Measurements from ENCODE around the gene LUZP2. TPM values are rescaled to one million over a fixed set of nuclear protein-coding genes. Genes with fewer than 3 reads are reported as not detected.

Gene LUZP2
- polyA plus RNA-seq, 1 donor (not counting 4 experiments of a cell fraction or from before 2014, with no cell fraction given), result 0.08 TPM

DNA sequence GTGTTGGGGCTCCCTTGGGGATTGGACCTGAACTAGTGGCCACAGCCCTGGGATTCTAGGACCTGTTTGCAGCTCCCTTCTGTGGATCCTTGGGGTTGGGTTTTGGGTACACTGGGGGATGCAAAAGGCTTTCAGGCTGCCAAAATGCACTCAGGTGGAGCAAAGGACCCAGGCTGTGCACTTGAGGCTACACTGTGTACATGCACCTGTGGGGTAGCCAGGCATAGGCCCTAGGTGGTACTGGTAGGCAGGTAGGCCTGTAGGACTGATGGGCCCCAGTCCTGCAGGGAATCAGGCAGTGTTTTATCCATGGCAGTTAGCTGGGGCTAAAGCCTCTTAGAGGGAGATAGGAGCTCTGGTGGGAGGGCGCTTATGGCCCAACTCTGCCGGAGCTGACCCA is 542.3 kb downstream of the LUZP2 start:
- dilution Hi-C loops (cut with MboI; ENCODE audit: extremely low pct_ligation_motif_present, low sequenced_read_pairs), result no loop called here

DNA sequence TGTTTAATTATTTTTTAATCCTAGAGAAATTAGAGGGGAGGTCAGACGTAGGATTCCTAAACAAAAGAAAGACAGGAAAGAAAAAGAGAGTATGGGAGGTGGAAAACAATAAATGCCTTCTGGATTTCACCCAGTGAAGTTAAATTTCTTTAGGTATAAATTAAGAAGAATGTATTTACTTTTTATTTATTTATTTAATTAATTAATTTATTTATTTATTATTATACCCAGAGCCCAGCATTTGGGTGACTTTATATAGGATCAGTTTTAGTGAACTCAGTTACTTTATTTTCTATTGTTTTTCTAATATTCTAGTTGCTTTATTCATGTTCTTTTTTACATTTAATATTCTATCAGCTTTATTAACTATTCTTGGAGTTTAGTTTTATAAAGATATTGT is 551.8 kb downstream of the LUZP2 start:
- FAIRE-seq (no peak), DNase-seq (ENCODE audit: low read depth, low spot score) (no peak)
- Histone ChIP-seq H3K9ac (ENCODE audit: control insufficient read depth, extremely low read depth, insufficient read depth, low read length) (no peak overlapping the region), H2AFZ (ENCODE audit: control insufficient read depth, low read length) (no peak overlapping the region), H3K4me1 (ENCODE audit: control insufficient read depth, extremely low read depth, insufficient read depth, low read length) (no peaks in the 10 kb centered on the region), H4K20me1 (ENCODE audit: control insufficient read depth, extremely low read depth, insufficient read depth, low read length) (no peaks in the 10 kb centered on the region), H3K9me3 (ENCODE audit: control insufficient read depth, low read depth, low read length) (no peaks in the 10 kb centered on the region), H3K36me3 (ENCODE audit: control insufficient read depth in 2 of 2, extremely low read depth in 1 of 2, insufficient read depth in 2 of 2, low read length in 2 of 2) (no peaks in the 10 kb centered on the region), H3K79me2 (ENCODE audit: control insufficient read depth, insufficient read depth, low read length) (no peaks in the 10 kb centered on the region), H3K9me1 (ENCODE audit: control insufficient read depth, extremely low read depth, insufficient read depth, low read length) (no peaks in the 10 kb centered on the region), H3K27ac (ENCODE audit: control insufficient read depth, insufficient read depth, low read length) (no peak overlapping the region), H3K27me3 (ENCODE audit: control insufficient read depth, extremely low read depth, insufficient read depth, low read length) (no peaks in the 10 kb centered on the region), H3K4me2 (ENCODE audit: control insufficient read depth, extremely low read depth, insufficient read depth, low read depth, low read length) (no peak overlapping the region), H3K4me3 (ENCODE audit: control insufficient read depth in 2 of 3, extremely low read depth in 1 of 3, insufficient read depth in 2 of 3, low read depth in 1 of 3, low read length in 3 of 3) (no peak overlapping the region)
- no peak for TF ChIP-seq EZH2 (IDR thresholded peaks at IDR 0.05; ENCODE audit: low read length)
- TF ChIP-seq, protein P1, sequence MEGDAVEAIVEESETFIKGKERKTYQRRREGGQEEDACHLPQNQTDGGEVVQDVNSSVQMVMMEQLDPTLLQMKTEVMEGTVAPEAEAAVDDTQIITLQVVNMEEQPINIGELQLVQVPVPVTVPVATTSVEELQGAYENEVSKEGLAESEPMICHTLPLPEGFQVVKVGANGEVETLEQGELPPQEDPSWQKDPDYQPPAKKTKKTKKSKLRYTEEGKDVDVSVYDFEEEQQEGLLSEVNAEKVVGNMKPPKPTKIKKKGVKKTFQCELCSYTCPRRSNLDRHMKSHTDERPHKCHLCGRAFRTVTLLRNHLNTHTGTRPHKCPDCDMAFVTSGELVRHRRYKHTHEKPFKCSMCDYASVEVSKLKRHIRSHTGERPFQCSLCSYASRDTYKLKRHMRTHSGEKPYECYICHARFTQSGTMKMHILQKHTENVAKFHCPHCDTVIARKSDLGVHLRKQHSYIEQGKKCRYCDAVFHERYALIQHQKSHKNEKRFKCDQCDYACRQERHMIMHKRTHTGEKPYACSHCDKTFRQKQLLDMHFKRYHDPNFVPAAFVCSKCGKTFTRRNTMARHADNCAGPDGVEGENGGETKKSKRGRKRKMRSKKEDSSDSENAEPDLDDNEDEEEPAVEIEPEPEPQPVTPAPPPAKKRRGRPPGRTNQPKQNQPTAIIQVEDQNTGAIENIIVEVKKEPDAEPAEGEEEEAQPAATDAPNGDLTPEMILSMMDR (optimal IDR thresholded peaks at IDR 0.05 in 1 of 3, IDR thresholded peaks at IDR 0.05 in 1 of 3, conservative IDR thresholded peaks at IDR 0.05 in 1 of 3; ENCODE audit: extremely low read depth in 1 of 3, insufficient read depth in 2 of 3, low read length in 3 of 3), result no peak
- dilution Hi-C loops (cut with MboI; ENCODE audit: extremely low pct_ligation_motif_present, low sequenced_read_pairs), result no loop called here

More for the DNA sequence above, 542.3 kb downstream of the LUZP2 start:
- no peak for DNase-seq (ENCODE audit: low read depth, low spot score)
- no peaks in the 10 kb centered on the region for H3K4me1 ChIP-seq (ENCODE audit: control insufficient read depth, extremely low read depth, insufficient read depth, low read length)
- H3K4me2 ChIP-seq (ENCODE audit: control insufficient read depth, extremely low read depth, insufficient read depth, low read depth, low read length), result no peak overlapping the region
- H3K27me3 ChIP-seq (ENCODE audit: control insufficient read depth, extremely low read depth, insufficient read depth, low read length), result no peaks in the 10 kb centered on the region
- no peak overlapping the region for H3K27ac ChIP-seq (ENCODE audit: control insufficient read depth, insufficient read depth, low read length)
- H2AFZ ChIP-seq (ENCODE audit: control insufficient read depth, low read length), result no peak overlapping the region
- H3K9me1 ChIP-seq (ENCODE audit: control insufficient read depth, extremely low read depth, insufficient read depth, low read length), result no peaks in the 10 kb centered on the region
- no peaks in the 10 kb centered on the region for H3K36me3 ChIP-seq (ENCODE audit: control insufficient read depth in 2 of 2, extremely low read depth in 1 of 2, insufficient read depth in 2 of 2, low read length in 2 of 2)
- no peak for FAIRE-seq
- TF ChIP-seq, protein P1 (optimal IDR thresholded peaks at IDR 0.05 in 1 of 3, IDR thresholded peaks at IDR 0.05 in 1 of 3, conservative IDR thresholded peaks at IDR 0.05 in 1 of 3; ENCODE audit: extremely low read depth in 1 of 3, insufficient read depth in 2 of 3, low read length in 3 of 3), result no peak
- TF ChIP-seq EZH2 (IDR thresholded peaks at IDR 0.05; ENCODE audit: low read length), result no peak
- no peaks in the 10 kb centered on the region for H4K20me1 ChIP-seq (ENCODE audit: control insufficient read depth, extremely low read depth, insufficient read depth, low read length)
- no peaks in the 10 kb centered on the region for H3K9me3 ChIP-seq (ENCODE audit: control insufficient read depth, low read depth, low read length)
- H3K9ac ChIP-seq (ENCODE audit: control insufficient read depth, extremely low read depth, insufficient read depth, low read length), result no peak overlapping the region
- H3K4me3 ChIP-seq (ENCODE audit: control insufficient read depth in 2 of 3, extremely low read depth in 1 of 3, insufficient read depth in 2 of 3, low read depth in 1 of 3, low read length in 3 of 3), result no peak overlapping the region
- no peaks in the 10 kb centered on the region for H3K79me2 ChIP-seq (ENCODE audit: control insufficient read depth, insufficient read depth, low read length)
